IMR-90 (cell line): ENCODE results near the gene FGR. TPM values are rescaled to one million over a fixed set of nuclear protein-coding genes. Genes with fewer than 3 reads are reported as not detected.

Experiments
- ATAC-seq: fragments of 200-7000 bp; cut with Tn5 transposase; 2 replicates; pipeline ENCODE4 v1.9.1; 2020; ENCODE audit warnings: low read depth, mild to moderate bottlenecking, moderate library complexity
- BruUV-seq: library from RNA; stranded (reverse); fragments of 400-500 nt; replicated peaks from 2 replicates; lab custom pipeline; 2021; lab: Mats Ljungman, UMichigan
- CTCF ChIA-PET: fragments of 300-600 bp; formaldehyde crosslinking; extraction: SDS; loops from one replicate; lab custom pipeline; 2021; ENCODE audit warnings: antibody characterized with exemption; lab: Yijun Ruan, JAX
- POLR2A ChIA-PET: fragments of 300-600 bp; sonication (Branson Sonifier 250); formaldehyde crosslinking; loops from one replicate; lab custom pipeline; 2022; ENCODE audit warnings: antibody characterized with exemption; ENCODE audit not compliant: unreplicated experiment; lab: Charles Lee
- DNase-seq: peaks from one replicate; pipeline ENCODE4 v3.0.0; 2013
- H2AFZ ChIP-seq: replicated peaks from 2 replicates; pipeline ENCODE3; 2013; ENCODE audit warnings: low read length, mild to moderate bottlenecking; ENCODE audit not compliant: poor library complexity
- H2AK5ac ChIP-seq: 2 replicates; pipeline ENCODE4 v1.6.1; 2013; ENCODE audit warnings: low read depth, low read length, inconsistent platforms
- H2AK9ac ChIP-seq: replicated peaks from 2 replicates; pipeline ENCODE3; 2013; ENCODE audit warnings: mild to moderate bottlenecking, low read depth, low read length, moderate library complexity; ENCODE audit not compliant: poor library complexity
- H2BK120ac ChIP-seq: 2 replicates; pipeline ENCODE4 v1.6.1; 2013; ENCODE audit warnings: low read depth, low read length, inconsistent platforms
- H2BK15ac ChIP-seq: 3 replicates; pipeline ENCODE4 v1.6.1; 2013; ENCODE audit warnings: low read depth, low read length, inconsistent platforms
- H2BK20ac ChIP-seq: 2 replicates; pipeline ENCODE4 v1.6.1; 2013; ENCODE audit warnings: low read depth, mild to moderate bottlenecking, inconsistent platforms, low read length, moderate library complexity
- H2BK5ac ChIP-seq: 2 replicates; pipeline ENCODE4 v1.6.1; 2013; ENCODE audit warnings: mild to moderate bottlenecking, low read depth, low read length, inconsistent platforms; ENCODE audit not compliant: poor library complexity, severe bottlenecking
- H3K14ac ChIP-seq: replicated peaks from 2 replicates; pipeline ENCODE4 v1.6.1; 2013; ENCODE audit warnings: low read depth, low read length, inconsistent platforms
- H3K18ac ChIP-seq: 2 replicates; pipeline ENCODE4 v1.6.1; 2013; ENCODE audit warnings: low read depth, low read length, control low read depth
- H3K23ac ChIP-seq: 2 replicates; pipeline ENCODE4 v1.6.1; 2013; ENCODE audit warnings: low read depth, low read length, inconsistent platforms
- H3K27ac ChIP-seq: 2 replicates; pipeline ENCODE4 v1.5.1; 2013; ENCODE audit warnings: mild to moderate bottlenecking, control low read depth, low read length; ENCODE audit not compliant: insufficient read depth
- H3K27me3 ChIP-seq: 2 replicates; pipeline ENCODE4 v1.6.1; 2013; ENCODE audit warnings: low read length; ENCODE audit not compliant: control insufficient read depth, insufficient read depth
- H3K36me3 ChIP-seq: 2 replicates; pipeline ENCODE4 v1.6.1; 2013; ENCODE audit warnings: low read length, mixed read lengths; ENCODE audit not compliant: control insufficient read depth, insufficient read depth
- H3K4ac ChIP-seq: 2 replicates; pipeline ENCODE4 v1.6.1; 2013; ENCODE audit warnings: low read depth, low read length, inconsistent platforms
- H3K4me1 ChIP-seq: 2 replicates; pipeline ENCODE4 v1.6.1; 2013; ENCODE audit warnings: low read length, mixed read lengths; ENCODE audit not compliant: control insufficient read depth, insufficient read depth
- H3K4me2 ChIP-seq: 2 replicates; pipeline ENCODE4 v1.6.1; 2013; ENCODE audit warnings: low read depth, mild to moderate bottlenecking, control low read depth, low read length, moderate library complexity
- H3K4me3 ChIP-seq: 2 replicates; pipeline ENCODE4 v1.5.1; 2013; ENCODE audit warnings: low read depth, mild to moderate bottlenecking, control low read depth, low read length, moderate library complexity; ENCODE audit not compliant: insufficient read depth
- H3K56ac ChIP-seq: 2 replicates; pipeline ENCODE4 v1.6.1; 2013; ENCODE audit warnings: low read length, inconsistent platforms; ENCODE audit not compliant: insufficient read depth; ENCODE audit errors: extremely low read depth
- H3K79me1 ChIP-seq, 2 experiments: 2 replicates each; pipeline ENCODE4 v1.6.1; 2013; ENCODE audit warnings: low read length in 2 of 2, inconsistent platforms in 1 of 2, low read depth in 1 of 2
- H3K9ac ChIP-seq: 2 replicates; pipeline ENCODE4 v1.6.1; 2013; ENCODE audit warnings: low read depth, low read length, control low read depth
- H3K9me1 ChIP-seq: 2 replicates; pipeline ENCODE4 v1.6.1; 2013; ENCODE audit warnings: low read length, inconsistent platforms; ENCODE audit not compliant: insufficient read depth
- H3K9me3 ChIP-seq: 2 replicates; pipeline ENCODE4 v1.6.1; 2013; ENCODE audit warnings: low read length; ENCODE audit not compliant: control insufficient read depth, insufficient read depth
- H4K20me1 ChIP-seq: 2 replicates; pipeline ENCODE4 v1.6.1; 2013; ENCODE audit warnings: low read length, inconsistent platforms; ENCODE audit not compliant: insufficient read depth
- H4K5ac ChIP-seq: 2 replicates; pipeline ENCODE4 v1.6.1; 2013; ENCODE audit warnings: mild to moderate bottlenecking, low read depth, low read length, control low read depth
- H4K8ac ChIP-seq, 2 experiments: 2 replicates each; pipeline ENCODE4 v1.6.1; 2013; ENCODE audit warnings: low read depth in 2 of 2, low read length in 2 of 2, control low read depth in 1 of 2, inconsistent platforms in 1 of 2
- H4K91ac ChIP-seq: 2 replicates; pipeline ENCODE4 v1.6.1; 2013; ENCODE audit warnings: low read depth, low read length, inconsistent platforms; ENCODE audit not compliant: insufficient read depth
- BHLHE40 ChIP-seq: fragments of 150-350 bp; IDR thresholded peaks from 2 replicates; pipeline ENCODE4 v1.6.1; 2016; ENCODE audit warnings: mild to moderate bottlenecking, low read depth, low read length
- CTCF ChIP-seq: conservative IDR thresholded peaks from 2 replicates; pipeline ENCODE4 v1.5.1; 2012; ENCODE audit warnings: mild to moderate bottlenecking, low read depth, low read length, improper control_type of control experiment
- FOS ChIP-seq: fragments of 150-350 bp; IDR thresholded peaks from 2 replicates; pipeline ENCODE4 v1.6.1; 2016; ENCODE audit warnings: low read depth, low read length
- MAZ ChIP-seq: IDR thresholded peaks from 2 replicates; pipeline ENCODE4 v1.6.1; 2012; ENCODE audit warnings: low read depth, mild to moderate bottlenecking, low read length, improper control_type of control experiment, moderate library complexity, borderline replicate concordance
- MXI1 ChIP-seq: IDR thresholded peaks from 2 replicates; pipeline ENCODE4 v1.6.1; 2012; ENCODE audit warnings: low read depth, mild to moderate bottlenecking, low read length, moderate library complexity, borderline replicate concordance
- POLR2A ChIP-seq: IDR thresholded peaks from 2 replicates; pipeline ENCODE4 v1.6.1; 2012; ENCODE audit warnings: mild to moderate bottlenecking, low read depth, low read length
- RAD21 ChIP-seq: IDR thresholded peaks from 2 replicates; pipeline ENCODE4 v1.6.1; 2012; ENCODE audit warnings: low read length, improper control_type of control experiment
- WGBS, 2 experiments: methylation state at CpG; one replicate each; pipeline versions ENCODE4 v1.1.5 to v1.1.7; 2013; ENCODE audit warnings: missing lambda C conversion rate in 2 of 2; ENCODE audit not compliant: insufficient read length in 1 of 2; ENCODE audit errors: extremely low coverage in 2 of 2; 5-methylcytosine and 5-hydroxymethylcytosine counted together
- dilution Hi-C: fragments of 300-500 bp; cut with HindIII; formaldehyde crosslinking; loops from one replicate; pipeline ENCODE4 v1.14.3; 2018; ENCODE audit warnings: low sequenced_read_pairs; ENCODE audit not compliant: unreplicated experiment
- in situ Hi-C: fragments of 300-500 bp; cut with MboI; formaldehyde crosslinking; loops from 3 replicates; pipeline ENCODE4 v1.14.3; 2019; ENCODE audit warnings: low sequenced_read_pairs, inconsistent platforms, mixed read lengths
- intact Hi-C: fragments of 100-400 bp; cut with micrococcal nuclease; formaldehyde crosslinking; loops from 2 replicates; pipeline ENCODE4 v1.10.0; 2022
- polyA plus RNA-seq, 3 experiments: library from polyadenylated mRNA; depleted of rRNA; stranded (reverse); fragments of >200 nt; gene quantifications; 2 replicates each; pipeline ENCODE4 v1.2.3, GENCODE V29; 2012; ENCODE audit warnings: low replicate concordance in 1 of 3
- total RNA-seq: library from RNA; depleted of rRNA; stranded (reverse); fragments of >200 nt; gene quantifications from 2 replicates; pipeline ENCODE4 v1.2.3, GENCODE V29; 2012

Gene FGR
- total and polyA plus RNA-seq, 2 of the 4 experiments (the other 2 are of a cell fraction): not detected

DNA sequence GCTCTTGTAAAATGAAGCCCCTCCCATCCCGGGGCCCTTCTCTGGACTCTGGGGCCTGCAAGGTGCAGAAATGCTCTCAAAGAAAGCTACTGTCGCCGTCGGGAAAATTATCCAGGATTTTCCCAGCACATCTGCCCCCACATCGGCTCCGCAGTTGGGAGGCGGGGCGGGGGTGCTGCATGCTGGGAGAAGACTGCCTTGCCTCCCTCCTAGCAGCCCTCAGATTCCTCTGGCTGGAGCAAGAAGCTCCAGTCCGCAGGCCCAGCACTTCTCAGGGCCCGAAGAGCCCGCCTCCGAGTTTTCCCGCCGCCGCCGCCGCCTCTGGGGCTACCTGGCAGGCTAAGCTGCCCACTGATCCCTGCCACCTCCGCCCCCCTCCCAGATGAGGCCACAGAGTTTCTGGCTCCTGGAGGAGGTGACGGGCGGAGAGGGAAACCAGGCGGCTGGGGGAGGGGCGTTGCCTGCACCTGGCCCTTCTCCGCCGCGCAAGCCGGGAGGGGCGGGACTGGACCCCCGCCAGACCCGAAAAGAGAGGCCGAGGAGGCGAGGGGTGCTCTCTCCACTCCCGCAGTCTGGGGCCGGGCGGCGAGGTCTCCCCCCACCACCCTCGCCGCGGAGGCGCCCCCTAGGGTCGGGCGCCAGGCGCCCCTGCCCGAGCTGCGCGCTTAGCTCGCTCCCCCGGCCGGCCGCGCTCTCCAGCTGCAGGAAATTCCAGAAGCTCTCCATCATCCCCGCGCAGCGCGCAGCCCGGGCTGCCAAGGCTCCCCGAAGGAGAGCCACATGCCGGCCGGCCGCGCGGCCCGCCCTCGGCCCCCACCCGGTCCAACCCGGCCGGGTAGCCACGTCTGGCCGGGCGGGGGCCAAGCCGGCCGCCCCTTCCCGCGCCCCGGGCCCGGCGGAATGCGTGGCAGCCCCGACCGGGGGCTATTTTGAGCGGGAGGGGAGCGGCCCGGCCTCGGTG is 59.8 kb downstream of the FGR start:
- H2BK15ac ChIP-seq: peak overlapping the region; percentile 17; the same call in 1 of the 3 replicates
- no peaks in the 10 kb centered on the region for H3K9me3 ChIP-seq
- peak overlapping the region; percentile 55 for H4K91ac ChIP-seq
- H4K20me1 ChIP-seq: peaks cover 56% of the 10 kb centered on the region
- peak overlapping the region; percentile 94 for H2AK9ac ChIP-seq
- peak overlapping the region in 1 of 2 experiments; percentile 74; a peak in 1 of 4 replicates for H4K8ac ChIP-seq
- DNase-seq (peak; percentile 85), ATAC-seq (peak; percentile 88)
- WGBS, 2 experiments: 10% methylated on average over 16 of the region's 83 CpGs; no CpG with 5 or more reads in 1 of the 2 experiments
- 0 out of 2 replicates have a peak overlapping the region, but pooled peaks have one; percentile 5 for H3K14ac ChIP-seq
- H3K9ac ChIP-seq: no peak overlapping the region
- peak overlapping the region; percentile 77 for H3K27ac ChIP-seq
- ChIA-PET CTCF (interaction anchor here (0.6 to 1.6 kb wide), 5 partner anchors 8 to 24 kb away, joined by 3 to 6 read pairs (median 4); no protein-coding TSS in a partner anchor), POLR2A (no interaction called here)
- peak overlapping the region; percentile 88 for H2AFZ ChIP-seq
- peaks cover 53% of the 10 kb centered on the region for H3K4me1 ChIP-seq
- no peaks in the 10 kb centered on the region for H3K27me3 ChIP-seq
- H3K36me3 ChIP-seq: no peaks in the 10 kb centered on the region; the same call in 1 of the 2 replicates
- peak overlapping the region; percentile 79 for H2BK5ac ChIP-seq
- peak overlapping the region; percentile 18; the same call in 1 of the 2 replicates for H3K23ac ChIP-seq
- H3K79me1 ChIP-seq: peaks cover 47 to 85% of the 10 kb centered on the region in 2 experiments
- dilution Hi-C loops (no loop called here), in situ Hi-C loops (no loop called here), intact Hi-C loops (no loop called here)
- no peak overlapping the region for H2BK20ac ChIP-seq
- no peak overlapping the region for H3K56ac ChIP-seq
- H4K5ac ChIP-seq: no peak overlapping the region
- H3K4ac ChIP-seq: peak overlapping the region; percentile 54
- H3K4me3 ChIP-seq: peak overlapping the region; percentile 30
- peaks cover 14% of the 10 kb centered on the region for H3K9me1 ChIP-seq
- peak overlapping the region; percentile 62 for H3K4me2 ChIP-seq
- peak overlapping the region; percentile 11; the same call in 1 of the 2 replicates for H2BK120ac ChIP-seq
- no peak overlapping the region for H3K18ac ChIP-seq
- TF ChIP-seq FOS: 0 out of 2 replicates have a peak, but pooled peaks have one; percentile 2
- TF ChIP-seq CTCF: peak; percentile 49
- peak; percentile 90 for TF ChIP-seq MXI1
- peak; percentile 15; the same call in 1 of the 2 replicates for TF ChIP-seq BHLHE40
- TF ChIP-seq RAD21: no peak
- no peak for TF ChIP-seq POLR2A
- TF ChIP-seq MAZ: peak; percentile 39; the same call in 1 of the 2 replicates
- peak overlapping the region; percentile 76; the same call in 1 of the 2 replicates for H2AK5ac ChIP-seq
- BruUV-seq: no TSS peak
